HG02870 (cell line): Measurements from ENCODE around the gene RPTOR.

Experiments used
- ATAC-seq: cut with Tn5 transposase; IDR thresholded peaks from one replicate; pipeline ENCODE4 v1.9.1; 2021; ENCODE audit warnings: mild to moderate bottlenecking, moderate library complexity; ENCODE audit not compliant: unreplicated experiment

The RPTOR gene

GRCh38 chr17:80709090-80709695 is 164.6 kb downstream of the RPTOR start:
- no peak for ATAC-seq

- no peak for ATAC-seq
These were observed 166.2 kb downstream of the RPTOR start for GRCh38 chr17:80710714-80711302.

GRCh38 chr17:80712089-80712488 is 167.5 kb downstream of the RPTOR start:
- no peak for ATAC-seq

- ATAC-seq: no peak
These were observed 168.0 kb downstream of the RPTOR start for GRCh38 chr17:80712606-80713005.

GRCh38 chr17:80716986-80717719 is 172.5 kb downstream of the RPTOR start:
- no peak for ATAC-seq

GRCh38 chr17:80717720-80718083 is 173.1 kb downstream of the RPTOR start:
- ATAC-seq: no peak

GRCh38 chr17:80718428-80718827 is 173.8 kb downstream of the RPTOR start:
- ATAC-seq: no peak

- no peak for ATAC-seq
These were observed 174.8 kb downstream of the RPTOR start for GRCh38 chr17:80719449-80719848.

- ATAC-seq: no peak
These were observed 176.3 kb downstream of the RPTOR start for GRCh38 chr17:80720610-80721577.

- ATAC-seq: no peak
These were observed 178.0 kb downstream of the RPTOR start for GRCh38 chr17:80722661-80723060.

- ATAC-seq: no peak
These were observed 180.2 kb downstream of the RPTOR start for GRCh38 chr17:80724775-80725266.

- no peak for ATAC-seq
These were observed 180.9 kb downstream of the RPTOR start for GRCh38 chr17:80725517-80725916.

GRCh38 chr17:80726558-80727408 is 182.1 kb downstream of the RPTOR start:
- ATAC-seq: no peak

GRCh38 chr17:80727409-80727755 is 182.7 kb downstream of the RPTOR start:
- no peak for ATAC-seq

GRCh38 chr17:80729016-80729415 is 184.4 kb downstream of the RPTOR start:
- no peak for ATAC-seq

GRCh38 chr17:80729761-80730160 is 185.1 kb downstream of the RPTOR start:
- no peak for ATAC-seq

GRCh38 chr17:80730739-80731138 is 186.1 kb downstream of the RPTOR start:
- no peak for ATAC-seq

GRCh38 chr17:80731323-80731722 is 186.7 kb downstream of the RPTOR start:
- ATAC-seq: no peak

- ATAC-seq: no peak
These were observed 187.6 kb downstream of the RPTOR start for GRCh38 chr17:80732268-80732667.
